ENCODE results near the gene SSH2. TPM values are rescaled to one million over a fixed set of nuclear protein-coding genes. Genes with fewer than 3 reads are reported as not detected.
A peak's percentile ranks its signal among the peaks of the same experiment; 100 is the strongest.

SSH2 gene
- total and polyA plus RNA-seq, 2 donors from 2014 or later = 19.7 to 62.5 TPM

- H3K9me3 ChIP-seq (ENCODE audit: control insufficient read depth in 2 of 3, insufficient read depth in 1 of 3, low read length in 3 of 3) = no peaks in the 10 kb centered on the region
- no peaks in the 10 kb centered on the region for H3K27me3 ChIP-seq (ENCODE audit: control insufficient read depth, insufficient read depth, low read length)
- FAIRE-seq (no peak), DNase-seq (no peak)
- H3K4me1 ChIP-seq (ENCODE audit: control insufficient read depth in 2 of 3, insufficient read depth in 2 of 3, low read depth in 1 of 3, low read length in 3 of 3) = peaks cover 0 to 8% (median 5%) of the 10 kb centered on the region in 3 donors
- intact Hi-C loops (cut with DNase I) = no loop called here
- no peaks in the 10 kb centered on the region for H3K36me3 ChIP-seq (ENCODE audit: control insufficient read depth in 2 of 3, insufficient read depth in 3 of 3, low read length in 3 of 3)
- H3K4me3 ChIP-seq (ENCODE audit: low read length in 3 of 3) = no peak overlapping the region
- TF ChIP-seq, protein P1, sequence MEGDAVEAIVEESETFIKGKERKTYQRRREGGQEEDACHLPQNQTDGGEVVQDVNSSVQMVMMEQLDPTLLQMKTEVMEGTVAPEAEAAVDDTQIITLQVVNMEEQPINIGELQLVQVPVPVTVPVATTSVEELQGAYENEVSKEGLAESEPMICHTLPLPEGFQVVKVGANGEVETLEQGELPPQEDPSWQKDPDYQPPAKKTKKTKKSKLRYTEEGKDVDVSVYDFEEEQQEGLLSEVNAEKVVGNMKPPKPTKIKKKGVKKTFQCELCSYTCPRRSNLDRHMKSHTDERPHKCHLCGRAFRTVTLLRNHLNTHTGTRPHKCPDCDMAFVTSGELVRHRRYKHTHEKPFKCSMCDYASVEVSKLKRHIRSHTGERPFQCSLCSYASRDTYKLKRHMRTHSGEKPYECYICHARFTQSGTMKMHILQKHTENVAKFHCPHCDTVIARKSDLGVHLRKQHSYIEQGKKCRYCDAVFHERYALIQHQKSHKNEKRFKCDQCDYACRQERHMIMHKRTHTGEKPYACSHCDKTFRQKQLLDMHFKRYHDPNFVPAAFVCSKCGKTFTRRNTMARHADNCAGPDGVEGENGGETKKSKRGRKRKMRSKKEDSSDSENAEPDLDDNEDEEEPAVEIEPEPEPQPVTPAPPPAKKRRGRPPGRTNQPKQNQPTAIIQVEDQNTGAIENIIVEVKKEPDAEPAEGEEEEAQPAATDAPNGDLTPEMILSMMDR (IDR thresholded peaks at IDR 0.05; ENCODE audit: borderline replicate concordance, extremely low read depth, insufficient read depth) = no peak
- no peak overlapping the region for H3K27ac ChIP-seq (ENCODE audit: low read depth in 2 of 2, low read length in 2 of 2)
- H3K9ac ChIP-seq (ENCODE audit: low read length in 3 of 3) = no peak overlapping the region
Observed at GRCh38 chr17:29686993-29687590, 242.9 kb downstream of the SSH2 start.

DNA sequence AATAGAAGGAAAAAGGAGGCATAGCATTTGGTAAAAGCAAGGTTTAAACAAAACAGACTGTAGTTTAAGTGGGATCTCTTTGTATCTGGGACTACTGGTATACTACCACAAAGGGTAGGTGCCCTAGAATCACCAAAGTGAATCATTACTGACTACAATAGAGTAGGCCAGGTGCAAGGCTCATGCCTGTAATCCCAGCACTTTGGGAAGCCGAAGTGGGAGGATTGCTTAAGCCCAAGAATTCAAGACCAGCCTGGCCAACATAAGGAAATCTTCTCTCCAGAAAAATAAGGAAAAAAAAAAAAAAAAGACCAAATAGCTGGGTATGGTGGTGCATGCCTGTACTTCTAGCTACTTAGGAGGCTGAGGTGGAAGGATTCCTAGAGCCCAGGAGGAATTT lies 246.5 kb downstream of the SSH2 start:
- Histone ChIP-seq H3K4me1 (ENCODE audit: control insufficient read depth in 2 of 3, insufficient read depth in 2 of 3, low read depth in 1 of 3, low read length in 3 of 3) (peaks cover 0 to 8% (median 5%) of the 10 kb centered on the region in 3 donors), H3K27ac (ENCODE audit: low read depth in 2 of 2, low read length in 2 of 2) (no peak overlapping the region), H3K36me3 (ENCODE audit: control insufficient read depth in 2 of 3, insufficient read depth in 3 of 3, low read length in 3 of 3) (no peaks in the 10 kb centered on the region), H3K9ac (ENCODE audit: low read length in 3 of 3) (no peak overlapping the region), H3K9me3 (ENCODE audit: control insufficient read depth in 2 of 3, insufficient read depth in 1 of 3, low read length in 3 of 3) (no peaks in the 10 kb centered on the region), H3K4me3 (ENCODE audit: low read length in 3 of 3) (no peak overlapping the region), H3K27me3 (ENCODE audit: control insufficient read depth, insufficient read depth, low read length) (no peaks in the 10 kb centered on the region)
- intact Hi-C loops (cut with DNase I) = no loop called here
- TF ChIP-seq, protein P1 (IDR thresholded peaks at IDR 0.05; ENCODE audit: borderline replicate concordance, extremely low read depth, insufficient read depth) = no peak
- DNase-seq (no peak), FAIRE-seq (no peak)

DNA sequence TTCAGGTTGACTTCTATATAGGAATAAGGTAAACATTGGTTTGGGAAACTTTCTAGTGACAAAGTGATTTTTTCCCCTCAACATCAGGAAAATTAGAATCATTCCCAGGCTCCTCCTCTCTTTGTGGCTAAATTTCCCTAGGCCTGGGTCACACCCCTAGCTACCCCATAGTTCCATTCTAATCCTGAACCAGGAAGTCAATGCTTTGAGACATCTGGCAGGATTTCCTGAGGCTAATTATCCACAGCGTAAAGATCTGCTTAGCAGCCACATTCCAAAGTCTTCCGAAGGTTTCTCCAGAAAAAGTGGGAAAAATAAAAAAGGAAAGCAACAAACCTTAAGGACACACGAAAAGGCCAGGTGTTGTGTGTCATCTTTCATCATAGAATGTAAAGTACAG lies 247.0 kb downstream of the SSH2 start:
- no peak overlapping the region for H3K27ac ChIP-seq (ENCODE audit: low read depth in 2 of 2, low read length in 2 of 2)
- no peaks in the 10 kb centered on the region for H3K27me3 ChIP-seq (ENCODE audit: control insufficient read depth, insufficient read depth, low read length)
- FAIRE-seq (no peak), DNase-seq (peak in 1 of 5 donors; percentile 48)
- no peaks in the 10 kb centered on the region for H3K9me3 ChIP-seq (ENCODE audit: control insufficient read depth in 2 of 3, insufficient read depth in 1 of 3, low read length in 3 of 3)
- TF ChIP-seq, protein P1 (IDR thresholded peaks at IDR 0.05; ENCODE audit: borderline replicate concordance, extremely low read depth, insufficient read depth) = no peak
- intact Hi-C loops (cut with DNase I) = no loop called here
- no peak overlapping the region for H3K4me3 ChIP-seq (ENCODE audit: low read length in 3 of 3)
- H3K9ac ChIP-seq (ENCODE audit: low read length in 3 of 3) = no peak overlapping the region
- no peaks in the 10 kb centered on the region for H3K36me3 ChIP-seq (ENCODE audit: control insufficient read depth in 2 of 3, insufficient read depth in 3 of 3, low read length in 3 of 3)
- H3K4me1 ChIP-seq (ENCODE audit: control insufficient read depth in 2 of 3, insufficient read depth in 2 of 3, low read depth in 1 of 3, low read length in 3 of 3) = peaks cover 0 to 8% (median 5%) of the 10 kb centered on the region in 3 donors

DNA sequence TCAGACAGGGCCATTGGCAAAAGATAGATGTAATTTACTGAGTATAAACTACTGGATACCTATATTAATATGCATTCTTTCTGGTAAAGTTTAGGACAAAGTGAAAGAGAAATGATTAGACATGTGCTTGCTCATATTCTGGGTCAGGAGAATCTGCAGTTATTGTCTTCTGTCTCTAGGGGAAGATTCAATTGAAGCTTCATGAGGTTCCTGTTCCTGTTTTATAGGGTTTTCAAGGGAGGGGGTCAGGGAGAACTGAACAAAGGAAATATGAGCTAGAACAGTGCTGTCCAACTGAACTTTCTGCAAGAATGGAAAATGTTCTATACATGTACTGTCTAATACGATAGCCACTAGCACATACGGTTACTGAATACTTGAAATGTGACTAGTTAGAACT lies 248.0 kb downstream of the SSH2 start:
- intact Hi-C loops (cut with DNase I) = no loop called here
- no peak overlapping the region for H3K4me3 ChIP-seq (ENCODE audit: low read length in 3 of 3)
- no peak overlapping the region for H3K27ac ChIP-seq (ENCODE audit: low read depth in 2 of 2, low read length in 2 of 2)
- TF ChIP-seq, protein P1 (IDR thresholded peaks at IDR 0.05; ENCODE audit: borderline replicate concordance, extremely low read depth, insufficient read depth) = no peak
- no peaks in the 10 kb centered on the region for H3K36me3 ChIP-seq (ENCODE audit: control insufficient read depth in 2 of 3, insufficient read depth in 3 of 3, low read length in 3 of 3)
- DNase-seq (no peak), FAIRE-seq (no peak)
- peaks cover 0 to 8% (median 5%) of the 10 kb centered on the region in 3 donors for H3K4me1 ChIP-seq (ENCODE audit: control insufficient read depth in 2 of 3, insufficient read depth in 2 of 3, low read depth in 1 of 3, low read length in 3 of 3)
- H3K27me3 ChIP-seq (ENCODE audit: control insufficient read depth, insufficient read depth, low read length) = no peaks in the 10 kb centered on the region
- H3K9ac ChIP-seq (ENCODE audit: low read length in 3 of 3) = peak overlapping the region in 1 of 3 donors; percentile 15
- H3K9me3 ChIP-seq (ENCODE audit: control insufficient read depth in 2 of 3, insufficient read depth in 1 of 3, low read length in 3 of 3) = no peaks in the 10 kb centered on the region

Measured in kidney (tissue), 14 donors.